HEK293T (cell line): ENCODE results near the gene COL23A1.

ENCODE experiments used
- CTCF ChIA-PET: fragments of 350-600 bp; formaldehyde crosslinking; extraction: SDS; loops from one replicate; lab custom pipeline; 2021; ENCODE audit warnings: antibody characterized with exemption, inconsistent platforms; lab: Yijun Ruan, JAX
- POLR2A ChIA-PET: fragments of 350-600 bp; formaldehyde crosslinking; extraction: SDS; loops from one replicate; lab custom pipeline; 2020; ENCODE audit warnings: antibody characterized with exemption, inconsistent platforms; lab: Yijun Ruan, JAX
- DNase-seq: peaks from one replicate; pipeline ENCODE4 v3.0.0; 2012; ENCODE audit warnings: mixed read lengths; ENCODE audit errors: extremely low spot score
- ARNT ChIP-seq: fragments of 450-650 bp; IDR thresholded peaks from 2 replicates; pipeline ENCODE4 v1.6.1; 2017; ENCODE audit warnings: mild to moderate bottlenecking
- BHLHE40 ChIP-seq: fragments of 450-650 bp; IDR thresholded peaks from 2 replicates; pipeline ENCODE4 v1.6.1; 2016; ENCODE audit warnings: mild to moderate bottlenecking, moderate library complexity, borderline replicate concordance
- CTBP1 ChIP-seq: fragments of 450-650 bp; IDR thresholded peaks from 2 replicates; pipeline ENCODE4 v1.6.1; 2016; ENCODE audit warnings: borderline replicate concordance
- ELF4 ChIP-seq: fragments of 450-650 bp; IDR thresholded peaks from 2 replicates; pipeline ENCODE4 v1.6.1; 2017; ENCODE audit warnings: antibody characterized with exemption
- FOXA1 ChIP-seq: fragments of 450-650 bp; IDR thresholded peaks from 2 replicates; pipeline ENCODE4 v1.6.1; 2016; ENCODE audit warnings: mild to moderate bottlenecking
- FOXK2 ChIP-seq: fragments of 450-650 bp; IDR thresholded peaks from 2 replicates; pipeline ENCODE4 v1.6.1; 2016; ENCODE audit warnings: mild to moderate bottlenecking
- FOXM1 ChIP-seq: fragments of 450-650 bp; IDR thresholded peaks from 2 replicates; pipeline ENCODE4 v1.6.1; 2017; ENCODE audit warnings: mild to moderate bottlenecking, borderline replicate concordance
- HDGF ChIP-seq: fragments of 450-650 bp; IDR thresholded peaks from 2 replicates; pipeline ENCODE4 v1.6.1; 2017; ENCODE audit warnings: antibody characterized with exemption, borderline replicate concordance
- L3MBTL2 ChIP-seq: fragments of 450-650 bp; conservative IDR thresholded peaks from 2 replicates; pipeline ENCODE4 v1.6.1; 2016; ENCODE audit warnings: mild to moderate bottlenecking
- LEF1 ChIP-seq: fragments of 450-650 bp; IDR thresholded peaks from 2 replicates; pipeline ENCODE4 v1.6.1; 2017; ENCODE audit warnings: mild to moderate bottlenecking, borderline replicate concordance
- NFRKB ChIP-seq: fragments of 450-650 bp; IDR thresholded peaks from 2 replicates; pipeline ENCODE4 v1.6.1; 2016; ENCODE audit warnings: mild to moderate bottlenecking, moderate library complexity
- SP1 ChIP-seq: fragments of 450-650 bp; IDR thresholded peaks from 2 replicates; pipeline ENCODE4 v1.6.1; 2017
- SUZ12 ChIP-seq: fragments of 450-650 bp; IDR thresholded peaks from 2 replicates; pipeline ENCODE4 v1.6.1; 2016; ENCODE audit warnings: mild to moderate bottlenecking
- TARDBP ChIP-seq: fragments of 450-650 bp; IDR thresholded peaks from 2 replicates; pipeline ENCODE4 v1.6.1; 2016
- ZNF384 ChIP-seq: fragments of 450-650 bp; IDR thresholded peaks from 2 replicates; pipeline ENCODE4 v1.6.1; 2016
- TF ChIP-seq, protein P1 (sequence below): fragments of 450-650 bp; IDR thresholded peaks from 2 replicates; pipeline ENCODE4 v1.6.1; 2016

COL23A1 gene

GRCh38 chr5:178563621-178564020 is 26.6 kb downstream of the COL23A1 start:
- no peak for TF ChIP-seq TARDBP
- DNase-seq = no peak
- POLR2A ChIA-PET = no interaction called here
- CTCF ChIA-PET = interaction anchor here (0.6 kb wide), 1 partner anchor 269 kb away, joined by 3 read pairs; no protein-coding TSS in a partner anchor

- DNase-seq = no peak
- POLR2A ChIA-PET = no interaction called here
- CTCF ChIA-PET = interaction anchor here (0.6 kb wide), 1 partner anchor 19 kb away, joined by 5 read pairs; no protein-coding TSS in a partner anchor
These were observed 28.4 kb downstream of the COL23A1 start for GRCh38 chr5:178561746-178562264.

DNA sequence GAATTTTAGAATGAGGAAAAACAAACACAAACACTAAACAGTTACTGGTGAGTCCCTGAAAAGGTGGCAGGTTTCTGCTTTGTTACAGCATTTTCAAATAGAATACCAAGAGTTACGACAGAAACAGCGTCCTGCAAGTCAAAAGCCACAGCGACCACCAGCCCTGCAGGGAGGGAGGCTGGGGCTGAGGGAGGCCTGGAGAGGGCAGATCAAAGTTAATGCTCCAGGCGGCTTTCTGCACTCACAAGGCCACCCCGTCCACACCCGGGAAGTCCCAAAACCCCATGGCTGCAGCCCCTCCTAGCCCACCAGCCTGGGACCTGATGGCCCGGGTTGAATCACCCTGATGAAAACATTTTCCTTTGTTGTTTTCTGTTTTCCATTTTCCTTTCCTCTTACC is 29.3 kb downstream of the COL23A1 start:
- POLR2A ChIA-PET = no interaction called here
- no peak for TF ChIP-seq ARNT
- TF ChIP-seq FOXK2 = no peak
- no peak for TF ChIP-seq CTBP1
- TF ChIP-seq SUZ12 = no peak
- no peak for TF ChIP-seq TARDBP
- TF ChIP-seq FOXA1 = no peak
- TF ChIP-seq, protein P1, sequence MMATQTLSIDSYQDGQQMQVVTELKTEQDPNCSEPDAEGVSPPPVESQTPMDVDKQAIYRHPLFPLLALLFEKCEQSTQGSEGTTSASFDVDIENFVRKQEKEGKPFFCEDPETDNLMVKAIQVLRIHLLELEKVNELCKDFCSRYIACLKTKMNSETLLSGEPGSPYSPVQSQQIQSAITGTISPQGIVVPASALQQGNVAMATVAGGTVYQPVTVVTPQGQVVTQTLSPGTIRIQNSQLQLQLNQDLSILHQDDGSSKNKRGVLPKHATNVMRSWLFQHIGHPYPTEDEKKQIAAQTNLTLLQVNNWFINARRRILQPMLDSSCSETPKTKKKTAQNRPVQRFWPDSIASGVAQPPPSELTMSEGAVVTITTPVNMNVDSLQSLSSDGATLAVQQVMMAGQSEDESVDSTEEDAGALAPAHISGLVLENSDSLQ = no peak
- TF ChIP-seq BHLHE40 = no peak
- no peak for TF ChIP-seq SP1
- TF ChIP-seq L3MBTL2 = no peak
- TF ChIP-seq ELF4 = no peak
- TF ChIP-seq NFRKB = no peak
- no peak for DNase-seq
- CTCF ChIA-PET = no interaction called here

More at GRCh38 chr5:178561746-178562264, 28.4 kb downstream of the COL23A1 start:
- no peak for TF ChIP-seq SUZ12
- no peak for TF ChIP-seq FOXA1
- no peak for TF ChIP-seq ARNT
- no peak for TF ChIP-seq L3MBTL2
- TF ChIP-seq HDGF = no peak
- TF ChIP-seq LEF1 = no peak
- TF ChIP-seq, protein P1 = no peak

- CTCF ChIA-PET = interaction anchor here (1.9 kb wide), 1 partner anchor 96 kb away, joined by 5 read pairs; no protein-coding TSS in a partner anchor
- POLR2A ChIA-PET = no interaction called here
- DNase-seq = no peak
- no peak for TF ChIP-seq HDGF
- TF ChIP-seq FOXA1 = no peak
- TF ChIP-seq NFRKB = no peak
- no peak for TF ChIP-seq SP1
- TF ChIP-seq ARNT = no peak
- TF ChIP-seq CTBP1 = no peak
- no peak for TF ChIP-seq ELF4
- TF ChIP-seq L3MBTL2 = no peak
- no peak for TF ChIP-seq FOXM1
- no peak for TF ChIP-seq TARDBP
- TF ChIP-seq, protein P1 = no peak
- no peak for TF ChIP-seq LEF1
- TF ChIP-seq ZNF384 = no peak
- no peak for TF ChIP-seq BHLHE40
- no peak for TF ChIP-seq FOXK2
- no peak for TF ChIP-seq SUZ12
These were observed 32.8 kb downstream of the COL23A1 start for GRCh38 chr5:178557416-178557815.

GRCh38 chr5:178555771-178556211 is 34.4 kb downstream of the COL23A1 start:
- TF ChIP-seq FOXA1 (no peak), ZNF384 (no peak), FOXM1 (no peak), ELF4 (no peak), BHLHE40 (no peak), CTBP1 (no peak), LEF1 (no peak)
- TF ChIP-seq, protein P1 = no peak
- CTCF ChIA-PET = no interaction called here
- POLR2A ChIA-PET = no interaction called here
- no peak for DNase-seq

DNA sequence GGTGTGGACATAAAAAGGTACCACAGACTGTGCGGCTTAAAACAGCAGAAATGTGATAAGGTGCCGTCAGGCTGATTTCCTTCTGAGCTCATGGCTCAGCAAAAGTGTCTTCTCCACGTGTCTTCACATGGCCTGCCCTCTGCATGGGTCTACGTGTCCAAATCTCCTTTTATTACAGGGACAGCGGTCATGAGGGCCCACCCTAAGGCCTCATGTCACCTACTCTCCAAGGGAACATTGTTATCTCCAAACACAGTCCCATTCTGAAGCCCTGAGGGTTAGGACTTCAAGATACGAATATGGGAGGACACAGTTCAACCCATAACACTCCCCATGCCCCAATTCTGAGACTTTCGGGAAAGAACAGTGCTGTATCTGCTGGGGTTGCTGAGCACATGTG is 35.2 kb downstream of the COL23A1 start:
- CTCF ChIA-PET = no interaction called here
- TF ChIP-seq ELF4 (no peak), HDGF (no peak), SP1 (no peak), FOXM1 (no peak), LEF1 (no peak), CTBP1 (no peak), FOXA1 (no peak), ZNF384 (no peak), SUZ12 (no peak), NFRKB (no peak), TARDBP (no peak), FOXK2 (no peak), ARNT (no peak), BHLHE40 (no peak), L3MBTL2 (no peak)
- TF ChIP-seq, protein P1 = no peak
- POLR2A ChIA-PET = no interaction called here
- DNase-seq = no peak
